Measurements from ENCODE around the gene PDIA2. TPM values are rescaled to one million over a fixed set of nuclear protein-coding genes. Genes with fewer than 3 reads are reported as not detected.
A peak's percentile ranks its signal among the peaks of the same experiment; 100 is the strongest.

The PDIA2 gene
- total and polyA plus RNA-seq, 2 donors from 2014 or later: not detected

DNA sequence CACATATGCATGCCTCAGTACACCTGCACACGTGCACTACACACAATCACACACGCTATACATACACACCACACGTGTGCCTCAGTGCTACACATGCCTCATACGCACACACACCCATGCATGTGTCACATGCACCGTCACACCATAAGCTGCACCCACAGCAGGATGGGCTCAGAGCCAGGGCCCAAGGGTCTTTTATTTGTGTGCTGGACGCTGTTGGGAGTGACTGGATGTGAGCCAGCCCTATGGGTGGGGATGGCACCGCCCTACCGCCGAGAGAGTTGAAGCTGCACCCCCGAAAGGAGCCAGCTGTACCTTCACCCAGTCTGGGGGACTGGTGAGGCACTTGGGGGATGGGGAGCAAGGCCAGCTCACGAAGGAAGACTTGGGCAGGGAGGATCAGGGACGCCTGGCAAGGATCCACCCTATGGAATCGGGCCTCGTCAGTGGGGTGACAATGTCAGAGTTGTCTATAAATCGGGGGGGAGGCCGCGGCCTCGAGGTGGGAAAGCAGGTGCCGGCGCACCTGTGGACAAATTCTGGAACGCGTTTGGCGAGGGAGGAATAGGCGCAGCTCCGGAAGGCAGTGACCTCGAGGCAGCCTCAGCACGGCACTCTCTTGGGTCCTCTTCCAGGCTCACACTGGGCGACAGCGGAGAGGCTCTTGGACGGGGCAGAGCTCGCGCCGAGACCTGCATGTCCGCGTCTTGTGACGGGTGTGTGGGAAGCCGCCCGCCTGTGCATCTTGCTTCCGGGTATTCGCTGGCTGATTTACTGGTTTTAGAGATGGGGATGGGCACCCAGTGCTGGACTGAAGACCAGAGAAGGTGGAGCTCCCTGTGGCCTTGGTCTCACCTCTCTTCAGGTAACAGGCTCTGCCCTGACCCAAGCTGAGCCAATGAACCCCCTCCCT lies 14.6 kb upstream of the PDIA2 start:
- TF ChIP-seq, protein P1, sequence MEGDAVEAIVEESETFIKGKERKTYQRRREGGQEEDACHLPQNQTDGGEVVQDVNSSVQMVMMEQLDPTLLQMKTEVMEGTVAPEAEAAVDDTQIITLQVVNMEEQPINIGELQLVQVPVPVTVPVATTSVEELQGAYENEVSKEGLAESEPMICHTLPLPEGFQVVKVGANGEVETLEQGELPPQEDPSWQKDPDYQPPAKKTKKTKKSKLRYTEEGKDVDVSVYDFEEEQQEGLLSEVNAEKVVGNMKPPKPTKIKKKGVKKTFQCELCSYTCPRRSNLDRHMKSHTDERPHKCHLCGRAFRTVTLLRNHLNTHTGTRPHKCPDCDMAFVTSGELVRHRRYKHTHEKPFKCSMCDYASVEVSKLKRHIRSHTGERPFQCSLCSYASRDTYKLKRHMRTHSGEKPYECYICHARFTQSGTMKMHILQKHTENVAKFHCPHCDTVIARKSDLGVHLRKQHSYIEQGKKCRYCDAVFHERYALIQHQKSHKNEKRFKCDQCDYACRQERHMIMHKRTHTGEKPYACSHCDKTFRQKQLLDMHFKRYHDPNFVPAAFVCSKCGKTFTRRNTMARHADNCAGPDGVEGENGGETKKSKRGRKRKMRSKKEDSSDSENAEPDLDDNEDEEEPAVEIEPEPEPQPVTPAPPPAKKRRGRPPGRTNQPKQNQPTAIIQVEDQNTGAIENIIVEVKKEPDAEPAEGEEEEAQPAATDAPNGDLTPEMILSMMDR (IDR thresholded peaks at IDR 0.05; ENCODE audit: borderline replicate concordance, extremely low read depth, insufficient read depth): no peak
- no peak overlapping the region for H3K9ac ChIP-seq (ENCODE audit: low read length in 3 of 3)
- peaks cover 0 to 2% (median 0%) of the 10 kb centered on the region in 3 donors for H3K9me3 ChIP-seq (ENCODE audit: control insufficient read depth in 2 of 3, insufficient read depth in 1 of 3, low read length in 3 of 3)
- peak in 1 of 5 donors; percentile 61 for DNase-seq
- FAIRE-seq: no peak
- no peak overlapping the region for H3K4me3 ChIP-seq (ENCODE audit: low read length in 3 of 3)
- H3K36me3 ChIP-seq (ENCODE audit: control insufficient read depth in 2 of 3, insufficient read depth in 3 of 3, low read length in 3 of 3): peaks cover 0 to 9% (median 0%) of the 10 kb centered on the region in 3 donors
- intact Hi-C loops (cut with DNase I): no loop called here
- no peaks in the 10 kb centered on the region for H3K27me3 ChIP-seq (ENCODE audit: control insufficient read depth, insufficient read depth, low read length)
- H3K27ac ChIP-seq (ENCODE audit: low read depth in 2 of 2, low read length in 2 of 2): no peak overlapping the region
- no peaks in the 10 kb centered on the region for H3K4me1 ChIP-seq (ENCODE audit: control insufficient read depth in 2 of 3, insufficient read depth in 2 of 3, low read depth in 1 of 3, low read length in 3 of 3)

DNA sequence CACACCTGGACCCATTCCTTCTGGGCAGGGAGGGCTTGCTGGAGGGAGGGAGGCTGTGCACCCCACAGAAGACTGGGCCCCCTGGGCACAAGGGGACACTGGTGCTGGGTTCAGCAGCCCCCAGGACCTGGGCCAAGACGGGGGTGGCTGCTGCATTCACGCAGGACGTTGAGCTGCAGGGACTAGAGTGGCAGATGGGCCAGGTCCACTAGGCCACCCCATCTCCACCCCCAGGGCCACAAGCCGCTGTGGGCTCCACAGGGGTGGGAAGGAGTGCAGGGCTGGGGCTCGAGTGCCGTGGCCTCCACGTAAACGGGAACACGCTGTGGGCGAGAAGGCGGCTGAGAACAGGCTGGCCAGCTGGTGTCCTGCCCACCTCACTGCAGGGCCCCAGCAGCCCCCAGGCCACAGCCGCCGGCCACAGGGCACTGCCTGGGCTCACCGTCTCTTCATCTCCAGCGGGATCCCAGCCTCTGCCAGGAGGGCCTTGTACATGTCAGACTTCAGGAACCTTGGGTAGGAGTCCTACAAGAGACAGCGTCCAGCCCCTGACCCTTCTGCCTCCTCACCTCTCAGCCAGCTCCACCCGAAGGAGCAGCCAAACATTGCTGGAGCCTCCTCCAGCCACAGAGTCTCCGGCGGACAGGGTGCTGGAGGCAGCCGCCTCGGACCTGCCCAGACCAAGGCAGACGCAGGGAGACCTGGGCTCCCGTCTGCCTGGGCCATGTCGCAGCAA lies 13.7 kb upstream of the PDIA2 start:
- DNase-seq: peak in 1 of 5 donors; percentile 68
- no peak overlapping the region for H3K9ac ChIP-seq (ENCODE audit: low read length in 3 of 3)
- H3K27ac ChIP-seq (ENCODE audit: low read depth in 2 of 2, low read length in 2 of 2): no peak overlapping the region
- intact Hi-C loops (cut with DNase I): no loop called here
- TF ChIP-seq, protein P1 (IDR thresholded peaks at IDR 0.05; ENCODE audit: borderline replicate concordance, extremely low read depth, insufficient read depth): no peak
- H3K4me1 ChIP-seq (ENCODE audit: control insufficient read depth in 2 of 3, insufficient read depth in 2 of 3, low read depth in 1 of 3, low read length in 3 of 3): no peaks in the 10 kb centered on the region
- H3K9me3 ChIP-seq (ENCODE audit: control insufficient read depth in 2 of 3, insufficient read depth in 1 of 3, low read length in 3 of 3): peaks cover 0 to 2% (median 0%) of the 10 kb centered on the region in 3 donors
- H3K27me3 ChIP-seq (ENCODE audit: control insufficient read depth, insufficient read depth, low read length): no peaks in the 10 kb centered on the region
- no peak for FAIRE-seq
- no peak overlapping the region for H3K4me3 ChIP-seq (ENCODE audit: low read length in 3 of 3)
- peaks cover 0 to 2% (median 0%) of the 10 kb centered on the region in 3 donors for H3K36me3 ChIP-seq (ENCODE audit: control insufficient read depth in 2 of 3, insufficient read depth in 3 of 3, low read length in 3 of 3)

DNA sequence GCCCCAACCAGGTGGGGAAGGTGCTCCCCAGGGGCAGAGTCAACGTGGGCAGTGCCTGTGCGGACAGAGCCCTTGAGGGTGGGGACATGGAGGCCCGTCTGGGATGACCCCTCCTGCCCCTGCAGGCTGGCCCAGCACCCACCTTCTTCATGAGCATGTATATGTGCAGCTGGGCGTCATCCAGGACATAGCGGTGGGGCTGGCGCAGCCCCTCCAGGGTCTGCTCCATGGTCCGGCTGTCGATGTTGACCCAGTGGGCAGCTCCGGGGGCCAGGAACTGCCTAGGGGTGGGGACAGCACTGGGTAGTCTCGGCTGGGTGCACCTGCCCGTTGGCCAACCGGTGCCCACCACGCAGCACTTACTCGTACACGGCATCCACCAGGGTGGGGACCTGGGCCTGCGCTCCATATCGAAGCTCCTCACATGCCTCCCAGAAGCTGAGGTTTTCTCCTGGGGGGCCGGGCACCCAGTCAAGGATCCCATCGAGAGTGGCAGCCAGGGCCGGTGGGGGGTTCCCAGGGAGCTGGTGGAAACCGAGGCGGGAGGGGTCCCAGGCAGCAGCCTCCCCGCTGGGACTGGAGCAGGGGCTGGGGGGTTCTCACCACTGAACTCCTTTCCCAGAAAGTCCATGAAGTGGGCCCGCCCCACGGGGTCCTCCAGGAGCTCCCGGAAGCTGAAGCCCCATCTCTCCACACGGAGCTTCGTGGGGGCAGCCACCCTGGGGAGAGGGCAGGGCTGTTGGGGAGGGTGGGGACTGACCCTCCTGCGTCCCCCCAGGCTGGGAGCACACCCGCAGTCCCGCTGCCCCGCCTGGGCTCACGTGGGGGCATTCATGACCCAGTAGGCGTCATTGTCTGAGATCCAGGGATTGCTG lies 12.3 kb upstream of the PDIA2 start:
- Histone ChIP-seq H3K9ac (ENCODE audit: low read length in 3 of 3) (no peak overlapping the region), H3K4me3 (ENCODE audit: low read length in 3 of 3) (no peak overlapping the region), H3K4me1 (ENCODE audit: control insufficient read depth in 2 of 3, insufficient read depth in 2 of 3, low read depth in 1 of 3, low read length in 3 of 3) (no peaks in the 10 kb centered on the region), H3K27ac (ENCODE audit: low read depth in 2 of 2, low read length in 2 of 2) (no peak overlapping the region), H3K27me3 (ENCODE audit: control insufficient read depth, insufficient read depth, low read length) (no peaks in the 10 kb centered on the region), H3K36me3 (ENCODE audit: control insufficient read depth in 2 of 3, insufficient read depth in 3 of 3, low read length in 3 of 3) (no peaks in the 10 kb centered on the region), H3K9me3 (ENCODE audit: control insufficient read depth in 2 of 3, insufficient read depth in 1 of 3, low read length in 3 of 3) (peaks cover 0 to 2% (median 0%) of the 10 kb centered on the region in 3 donors)
- DNase-seq (peak in 1 of 5 donors; percentile 68), FAIRE-seq (no peak)
- intact Hi-C loops (cut with DNase I): no loop called here
- TF ChIP-seq, protein P1 (IDR thresholded peaks at IDR 0.05; ENCODE audit: borderline replicate concordance, extremely low read depth, insufficient read depth): no peak

Measured in kidney (tissue), 14 donors.